ENCODE data around the gene CHST13. TPM values are rescaled to one million over a fixed set of nuclear protein-coding genes. Genes with fewer than 3 reads are reported as not detected.

CHST13 gene
- total RNA-seq, 4 donors from 2014 or later: 0.23 to 0.95 TPM; not detected in 2

DNA sequence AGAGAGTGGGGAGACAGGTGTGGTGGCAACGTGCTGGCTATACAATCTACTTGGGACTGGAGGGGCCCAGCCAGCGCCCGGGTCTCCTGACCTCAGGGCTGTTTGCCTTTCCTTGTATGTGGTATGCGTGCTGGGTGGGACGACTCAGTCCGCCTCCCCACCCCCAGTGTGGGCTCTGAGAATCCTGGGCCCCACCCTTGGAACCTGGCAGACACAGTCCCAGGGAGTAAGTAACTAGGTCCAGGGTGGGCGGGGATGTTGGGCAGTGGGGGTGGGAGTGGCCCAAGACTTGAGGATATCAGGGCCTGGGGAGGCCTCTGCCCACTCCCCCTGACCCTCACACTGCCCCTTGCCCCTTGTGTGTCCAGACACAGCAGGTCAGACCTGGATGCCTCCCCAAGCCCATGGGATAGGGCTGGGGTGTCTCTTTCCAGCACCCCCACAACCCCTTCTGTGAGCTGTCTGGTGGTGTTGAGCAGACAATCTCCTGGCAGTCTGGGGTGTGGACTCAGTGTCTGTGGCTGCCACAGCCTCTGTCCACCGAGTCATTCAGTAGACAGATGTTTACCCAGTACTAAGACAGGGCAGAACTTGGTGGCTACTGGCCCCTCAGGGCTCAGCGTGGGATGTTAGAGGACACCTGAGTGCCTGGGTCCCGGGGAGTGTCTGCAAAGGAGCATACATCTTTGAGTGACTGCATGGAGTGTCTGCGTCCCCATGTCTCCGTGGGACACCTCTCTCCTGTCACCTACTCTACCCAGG, 1.3 kb downstream of the CHST13 start:
- Histone ChIP-seq H3K4me3 (peak overlapping the region in 1 of 4 donors; percentile 62), H3K4me1 (peaks cover 3 to 17% (median 11%) of the 10 kb centered on the region in 3 donors), H3K36me3 (no peaks in the 10 kb centered on the region), H3K27ac (no peak overlapping the region), H3K27me3 (peaks cover 0 to 45% (median 5%) of the 10 kb centered on the region in 4 donors), H3K9me3 (no peaks in the 10 kb centered on the region)
- TF ChIP-seq, protein P1, sequence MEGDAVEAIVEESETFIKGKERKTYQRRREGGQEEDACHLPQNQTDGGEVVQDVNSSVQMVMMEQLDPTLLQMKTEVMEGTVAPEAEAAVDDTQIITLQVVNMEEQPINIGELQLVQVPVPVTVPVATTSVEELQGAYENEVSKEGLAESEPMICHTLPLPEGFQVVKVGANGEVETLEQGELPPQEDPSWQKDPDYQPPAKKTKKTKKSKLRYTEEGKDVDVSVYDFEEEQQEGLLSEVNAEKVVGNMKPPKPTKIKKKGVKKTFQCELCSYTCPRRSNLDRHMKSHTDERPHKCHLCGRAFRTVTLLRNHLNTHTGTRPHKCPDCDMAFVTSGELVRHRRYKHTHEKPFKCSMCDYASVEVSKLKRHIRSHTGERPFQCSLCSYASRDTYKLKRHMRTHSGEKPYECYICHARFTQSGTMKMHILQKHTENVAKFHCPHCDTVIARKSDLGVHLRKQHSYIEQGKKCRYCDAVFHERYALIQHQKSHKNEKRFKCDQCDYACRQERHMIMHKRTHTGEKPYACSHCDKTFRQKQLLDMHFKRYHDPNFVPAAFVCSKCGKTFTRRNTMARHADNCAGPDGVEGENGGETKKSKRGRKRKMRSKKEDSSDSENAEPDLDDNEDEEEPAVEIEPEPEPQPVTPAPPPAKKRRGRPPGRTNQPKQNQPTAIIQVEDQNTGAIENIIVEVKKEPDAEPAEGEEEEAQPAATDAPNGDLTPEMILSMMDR (IDR thresholded peaks at IDR 0.05): no peak
- no peak for TF ChIP-seq POLR2A (IDR thresholded peaks at IDR 0.05)
- intact Hi-C loops (cut with DNase I): no loop called here
- 57% methylated on average over 1 of the region's 12 CpGs; no CpG with 5 or more reads in 1 of the 2 donors for WGBS, 2 donors
- no peak for DNase-seq

GRCh38 chr3:126525853-126526667, 2.1 kb downstream of the CHST13 start:
- Histone ChIP-seq H3K4me1 (peaks cover 3 to 17% (median 11%) of the 10 kb centered on the region in 3 donors), H3K9me3 (no peaks in the 10 kb centered on the region), H3K4me3 (no peak overlapping the region), H3K27ac (no peak overlapping the region), H3K36me3 (no peaks in the 10 kb centered on the region), H3K27me3 (peaks cover 0 to 43% (median 5%) of the 10 kb centered on the region in 4 donors)
- TF ChIP-seq, protein P1 (IDR thresholded peaks at IDR 0.05): no peak
- DNase-seq: no peak
- 85 to 89% methylated on average over 4 of the region's 8 CpGs for WGBS, 2 donors
- intact Hi-C loops (cut with DNase I): no loop called here

GRCh38 chr3:126526668-126527005, 2.7 kb downstream of the CHST13 start:
- peaks cover 3 to 17% (median 11%) of the 10 kb centered on the region in 3 donors for H3K4me1 ChIP-seq
- H3K36me3 ChIP-seq: no peaks in the 10 kb centered on the region
- no peak for DNase-seq
- 73 to 86% methylated on average over 5 to 7 of the region's 7 CpGs for WGBS, 2 donors
- intact Hi-C loops (cut with DNase I): no loop called here
- no peaks in the 10 kb centered on the region for H3K9me3 ChIP-seq
- TF ChIP-seq POLR2A (IDR thresholded peaks at IDR 0.05): no peak
- TF ChIP-seq, protein P1 (IDR thresholded peaks at IDR 0.05): no peak
- H3K27me3 ChIP-seq: peaks cover 0 to 43% (median 5%) of the 10 kb centered on the region in 4 donors
- H3K4me3 ChIP-seq: no peak overlapping the region
- H3K27ac ChIP-seq: no peak overlapping the region

DNA sequence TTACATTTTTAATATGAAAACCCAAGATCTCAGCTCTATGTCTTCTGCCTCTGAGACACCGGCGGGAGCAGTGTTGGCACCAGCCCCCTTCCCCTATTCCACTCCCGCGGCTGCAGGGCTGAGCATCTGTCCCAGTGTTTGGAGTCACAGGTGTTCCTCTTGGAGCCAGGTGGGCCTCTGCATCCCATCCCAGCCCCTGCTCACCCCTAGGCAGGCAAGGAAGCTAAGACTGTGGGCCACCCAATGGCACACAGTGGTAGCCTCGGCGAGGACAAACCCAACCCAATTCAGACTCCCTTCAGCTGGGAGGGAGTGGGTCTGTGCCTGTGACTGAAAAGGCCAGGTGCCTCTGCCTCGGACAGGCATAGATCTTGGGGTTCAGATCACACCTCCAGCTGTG, 3.1 kb downstream of the CHST13 start:
- DNase-seq: no peak
- no peaks in the 10 kb centered on the region for H3K36me3 ChIP-seq
- H3K27me3 ChIP-seq: peaks cover 0 to 43% (median 5%) of the 10 kb centered on the region in 4 donors
- H3K27ac ChIP-seq: no peak overlapping the region
- no peak overlapping the region for H3K4me3 ChIP-seq
- no peaks in the 10 kb centered on the region for H3K9me3 ChIP-seq
- intact Hi-C loops (cut with DNase I): no loop called here
- 79% methylated on average over 4 of the region's 7 CpGs; no CpG with 5 or more reads in 1 of the 2 donors for WGBS, 2 donors
- H3K4me1 ChIP-seq: peaks cover 3 to 17% (median 11%) of the 10 kb centered on the region in 3 donors
- no peak for TF ChIP-seq POLR2A (IDR thresholded peaks at IDR 0.05)
- TF ChIP-seq, protein P1 (IDR thresholded peaks at IDR 0.05): no peak
